Endothelial cell of umbilical vein (primary cell): ENCODE results near the gene PLCG2. TPM values are rescaled to one million over a fixed set of nuclear protein-coding genes. Genes with fewer than 3 reads are reported as not detected.

Experiments used
- BruUV-seq: library from RNA; stranded (reverse); fragments of 400-500 nt; replicated peaks from 2 replicates; lab custom pipeline; 2021; lab: Mats Ljungman, UMichigan
- CTCF ChIA-PET: fragments of 300-600, 350-600 bp; sonication (Branson Sonifier 250); formaldehyde crosslinking; loops from one replicate; lab custom pipeline; 2021; ENCODE audit warnings: antibody characterized with exemption, inconsistent platforms; lab: Charles Lee
- POLR2A ChIA-PET: fragments of 300-600, 350-600 bp; sonication (Branson Sonifier 250); formaldehyde crosslinking; loops from one replicate; lab custom pipeline; 2021; ENCODE audit warnings: antibody characterized with exemption, inconsistent platforms; lab: Charles Lee
- DNase-seq: peaks from one replicate; pipeline ENCODE4 v3.0.0-alpha.2; 2011; ENCODE audit warnings: low read depth, low spot score
- FAIRE-seq: peaks from 2 replicates; lab custom pipeline; 2011; peaks lifted over from hg19 to GRCh38; lab: Jason Lieb, UNC
- H2AFZ ChIP-seq: 2 replicates; pipeline ENCODE4 v1.6.0; 2012; ENCODE audit warnings: low read depth, low read length, control low read depth, inconsistent platforms
- H3K27ac ChIP-seq: 2 replicates; pipeline ENCODE4 v1.5.1; 2011; ENCODE audit warnings: low read depth, mild to moderate bottlenecking, control low read depth, low read length, moderate library complexity; ENCODE audit not compliant: insufficient read depth
- H3K27me3 ChIP-seq, 2 experiments: 2 replicates each; pipeline versions ENCODE4 v1.6.0 to v1.6.1; 2011; ENCODE audit warnings: low read length in 2 of 2, mixed read lengths in 1 of 2; ENCODE audit not compliant: control insufficient read depth in 2 of 2, insufficient read depth in 2 of 2
- H3K36me3 ChIP-seq, 2 experiments: 2 replicates in 1 of 2; 3 replicates in 1 of 2; pipeline ENCODE4 v1.5.1; 2011; ENCODE audit warnings: low read length in 2 of 2, mild to moderate bottlenecking in 1 of 2, moderate library complexity in 1 of 2; ENCODE audit not compliant: control insufficient read depth in 2 of 2, insufficient read depth in 2 of 2; ENCODE audit errors: extremely low read depth in 1 of 2
- H3K4me1 ChIP-seq: 3 replicates; pipeline ENCODE4 v1.5.1; 2011; ENCODE audit warnings: mild to moderate bottlenecking, low read length; ENCODE audit not compliant: control insufficient read depth, insufficient read depth; ENCODE audit errors: extremely low read depth
- H3K4me2 ChIP-seq: 2 replicates; pipeline ENCODE4 v1.6.1; 2011; ENCODE audit warnings: low read length, control low read depth, mixed read lengths; ENCODE audit not compliant: insufficient read depth
- H3K4me3 ChIP-seq, 3 experiments: fragments of 200-600 bp in 1 of 3; sonication (generic), shearing (Covaris generic) in 1 of 3; replicated peaks in 1 of 3; 2 replicates each; pipeline ENCODE4 v1.5.1; 2011 to 2016; ENCODE audit warnings: control low read depth in 3 of 3, low read length in 3 of 3, mild to moderate bottlenecking in 2 of 3, inconsistent platforms in 1 of 3, low read depth in 1 of 3, moderate library complexity in 1 of 3; ENCODE audit not compliant: insufficient read depth in 1 of 3
- H3K79me2 ChIP-seq: 2 replicates; pipeline ENCODE4 v1.6.0; 2012; ENCODE audit warnings: low read length, inconsistent platforms; ENCODE audit not compliant: control insufficient read depth, insufficient read depth
- H3K9ac ChIP-seq: replicated peaks from 2 replicates; pipeline ENCODE3; 2011; ENCODE audit warnings: low read length, control low read depth; ENCODE audit not compliant: insufficient read depth; ENCODE audit errors: extremely low read depth
- H3K9me1 ChIP-seq: replicated peaks from 3 replicates; pipeline ENCODE4 v1.6.0; 2011; ENCODE audit warnings: mild to moderate bottlenecking, low read length; ENCODE audit not compliant: control insufficient read depth, insufficient read depth; ENCODE audit errors: extremely low read depth
- H3K9me3 ChIP-seq: replicated peaks from 2 replicates; pipeline ENCODE4 v1.5.1; 2012; ENCODE audit warnings: low read length, inconsistent platforms; ENCODE audit not compliant: control insufficient read depth, insufficient read depth
- H4K20me1 ChIP-seq: replicated peaks from 2 replicates; pipeline ENCODE3; 2011; ENCODE audit warnings: mild to moderate bottlenecking, low read length; ENCODE audit not compliant: control insufficient read depth, insufficient read depth; ENCODE audit errors: extremely low read depth
- CTCF ChIP-seq, 2 donors: IDR thresholded peaks; 1 replicate in 1 of 2; 2 replicates in 1 of 2; pipeline ENCODE4 v1.5.1; 2011; ENCODE audit warnings: low read length in 2 of 2, mild to moderate bottlenecking in 2 of 2, moderate library complexity in 2 of 2, control low read depth in 1 of 2, inconsistent platforms in 1 of 2, low read depth in 1 of 2; ENCODE audit not compliant: insufficient read depth in 1 of 2; ENCODE audit errors: extremely low read depth in 1 of 2
- EZH2 ChIP-seq: IDR thresholded peaks from 2 replicates; pipeline ENCODE4 v1.6.1; 2012; ENCODE audit warnings: borderline replicate concordance, low read depth, mild to moderate bottlenecking, moderate library complexity, low read length, inconsistent platforms; ENCODE audit not compliant: severe bottlenecking
- FOS ChIP-seq: IDR thresholded peaks from 2 replicates; pipeline ENCODE4 v1.6.1; 2011; ENCODE audit warnings: mild to moderate bottlenecking, low read length, moderate library complexity, borderline replicate concordance; ENCODE audit not compliant: insufficient read depth
- GATA2 ChIP-seq: IDR thresholded peaks from 2 replicates; pipeline ENCODE4 v1.7.0; 2011; ENCODE audit warnings: low read depth, mild to moderate bottlenecking, moderate library complexity, mixed read lengths, low read length; ENCODE audit not compliant: insufficient read length, insufficient read depth
- JUN ChIP-seq: IDR thresholded peaks from 2 replicates; pipeline ENCODE4 v1.6.1; 2011; ENCODE audit warnings: borderline replicate concordance, low read depth; ENCODE audit not compliant: insufficient read length, insufficient read depth
- MYC ChIP-seq: IDR thresholded peaks from one replicate; pipeline ENCODE4 v1.6.1; 2011; ENCODE audit warnings: mild to moderate bottlenecking, low read depth, low read length
- POLR2A ChIP-seq: IDR thresholded peaks from 2 replicates; pipeline ENCODE4 v1.6.1; 2012; ENCODE audit warnings: low read depth, mild to moderate bottlenecking, control low read depth, low read length
- POLR2AphosphoS5 ChIP-seq: IDR thresholded peaks from 2 replicates; pipeline ENCODE4 v1.6.1; 2012; ENCODE audit warnings: low read depth, mild to moderate bottlenecking, control low read depth, low read length, moderate library complexity; ENCODE audit not compliant: insufficient read depth
- dilution Hi-C: fragments of 300-500 bp; cut with MboI; formaldehyde crosslinking; loops from one replicate; pipeline ENCODE4 v1.15.0; 2019; ENCODE audit warnings: low sequenced_read_pairs; ENCODE audit not compliant: extremely low pct_ligation_motif_present
- intact Hi-C: fragments of 100-400 bp; cut with micrococcal nuclease; formaldehyde crosslinking; loops from one replicate; pipeline ENCODE4 v1.10.0; 2022
- polyA plus RNA-seq, 4 experiments: library from polyadenylated mRNA; depleted of rRNA in 3 of 4; stranded (reverse) in 3 of 4; unstranded in 1 of 4; fragments of >200 nt; gene quantifications; 2 replicates each; pipeline versions ENCODE4 v1.2.1 to v1.2.3, GENCODE V29; 2011 to 2012; ENCODE audit warnings: missing spikeins in 1 of 4
- total RNA-seq: library from RNA; stranded (reverse); gene quantifications from 2 replicates; pipeline ENCODE4 v1.2.3, GENCODE V29; 2021
- TF ChIP-seq, protein P1 (sequence below): IDR thresholded peaks from 2 replicates; pipeline ENCODE4 v1.6.1; 2011; ENCODE audit not compliant: insufficient read depth, insufficient read length

PLCG2 gene
- total and polyA plus RNA-seq, 2 donors (not counting 3 experiments of a cell fraction or from before 2014, with no cell fraction given), result 10.8 to 13.6 TPM

GRCh38 chr16:81910366-81910885 lies 131.3 kb downstream of the PLCG2 start:
- no peak for FAIRE-seq
- Histone ChIP-seq H3K4me2 (no peak overlapping the region), H3K9me1 (no peaks in the 10 kb centered on the region), H3K9me3 (no peaks in the 10 kb centered on the region), H2AFZ (no peak overlapping the region), H3K9ac (no peak overlapping the region), H3K4me3 (no peak overlapping the region), H3K36me3 (no peaks in the 10 kb centered on the region), H4K20me1 (no peaks in the 10 kb centered on the region), H3K79me2 (no peaks in the 10 kb centered on the region), H3K27ac (no peak overlapping the region), H3K27me3 (no peaks in the 10 kb centered on the region), H3K4me1 (no peaks in the 10 kb centered on the region)
- TF ChIP-seq CTCF (IDR thresholded peaks at IDR 0.05; ENCODE audit: extremely low read depth in 1 of 2, insufficient read depth in 1 of 2, low read depth in 1 of 2, low read length in 2 of 2), result no peak
- TF ChIP-seq POLR2A, result no peak
- TF ChIP-seq FOS, result no peak
- no peak for TF ChIP-seq GATA2
- TF ChIP-seq JUN, result no peak
- POLR2A ChIA-PET, result no interaction called here
- intact Hi-C loops, result no loop called here
- no peak for DNase-seq
- CTCF ChIA-PET, result interaction anchor here (1.0 kb wide), 1 partner anchor 320 kb away, joined by 4 read pairs; no protein-coding TSS in a partner anchor
- BruUV-seq, result no TSS peak
- dilution Hi-C loops, result no loop called here

DNA sequence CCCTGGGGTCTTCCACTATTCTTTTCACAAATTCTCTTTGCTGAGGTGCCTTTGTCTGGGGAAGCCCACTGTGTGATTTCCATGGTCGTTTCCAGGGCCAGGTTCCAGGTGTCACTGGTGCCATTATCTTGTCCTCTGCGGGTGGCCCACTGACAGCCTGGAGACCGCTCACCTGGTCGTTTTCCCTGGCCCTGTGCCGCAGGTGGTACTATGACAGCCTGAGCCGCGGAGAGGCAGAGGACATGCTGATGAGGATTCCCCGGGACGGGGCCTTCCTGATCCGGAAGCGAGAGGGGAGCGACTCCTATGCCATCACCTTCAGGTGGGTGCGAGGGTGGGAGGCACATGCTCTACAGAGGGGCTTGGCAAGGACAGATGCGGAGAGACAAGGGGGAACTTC lies 133.3 kb downstream of the PLCG2 start:
- Histone ChIP-seq H4K20me1 (no peaks in the 10 kb centered on the region), H2AFZ (no peak overlapping the region), H3K36me3 (no peaks in the 10 kb centered on the region), H3K4me3 (no peak overlapping the region), H3K27ac (no peak overlapping the region), H3K79me2 (no peaks in the 10 kb centered on the region), H3K27me3 (no peaks in the 10 kb centered on the region), H3K9me3 (no peaks in the 10 kb centered on the region), H3K4me2 (no peak overlapping the region), H3K9ac (no peak overlapping the region), H3K4me1 (no peaks in the 10 kb centered on the region), H3K9me1 (no peaks in the 10 kb centered on the region)
- intact Hi-C loops (no loop called here), dilution Hi-C loops (no loop called here)
- DNase-seq (no peak), FAIRE-seq (no peak)
- ChIA-PET CTCF (no interaction called here), POLR2A (no interaction called here)
- TF ChIP-seq JUN (no peak), MYC (no peak), POLR2A (no peak), POLR2AphosphoS5 (no peak), GATA2 (no peak), FOS (no peak), EZH2 (no peak), CTCF (IDR thresholded peaks at IDR 0.05; ENCODE audit: extremely low read depth in 1 of 2, insufficient read depth in 1 of 2, low read depth in 1 of 2, low read length in 2 of 2) (no peak)
- TF ChIP-seq, protein P1, sequence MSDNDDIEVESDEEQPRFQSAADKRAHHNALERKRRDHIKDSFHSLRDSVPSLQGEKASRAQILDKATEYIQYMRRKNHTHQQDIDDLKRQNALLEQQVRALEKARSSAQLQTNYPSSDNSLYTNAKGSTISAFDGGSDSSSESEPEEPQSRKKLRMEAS, result no peak
- no TSS peak for BruUV-seq
